GM21526 (cell line): Measurements from ENCODE around the gene MALRD1.

Source experiments
- ATAC-seq: cut with Tn5 transposase; IDR thresholded peaks from one replicate; pipeline ENCODE4 v1.9.1; 2021; ENCODE audit warnings: moderate library complexity; ENCODE audit not compliant: unreplicated experiment, low FRiP score

MALRD1 gene

DNA sequence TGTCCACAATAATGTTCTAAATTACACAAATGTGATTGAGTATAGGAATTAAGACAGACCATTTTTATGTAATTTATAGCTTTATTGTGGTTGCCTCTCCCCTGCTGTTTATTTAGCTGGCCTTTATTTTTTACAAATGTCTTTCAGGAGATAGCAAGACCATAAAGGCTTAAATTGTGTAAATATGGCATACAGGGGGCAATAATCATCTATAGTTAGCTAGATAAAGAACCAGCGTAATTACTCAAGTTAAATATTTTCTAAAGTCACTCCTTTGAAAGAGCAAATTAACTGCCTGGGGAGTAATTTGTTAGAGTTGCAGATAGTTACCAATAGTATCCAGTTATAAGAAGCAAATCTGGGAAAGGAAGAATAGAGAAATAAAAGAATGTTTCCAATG, at the start of gene MALRD1:
MALRD1 (plus strand) TSS at position 313 of the 400 bp plus-strand sequence. CDS start 138 bp downstream, outside the sequence.
- no peak for ATAC-seq

DNA sequence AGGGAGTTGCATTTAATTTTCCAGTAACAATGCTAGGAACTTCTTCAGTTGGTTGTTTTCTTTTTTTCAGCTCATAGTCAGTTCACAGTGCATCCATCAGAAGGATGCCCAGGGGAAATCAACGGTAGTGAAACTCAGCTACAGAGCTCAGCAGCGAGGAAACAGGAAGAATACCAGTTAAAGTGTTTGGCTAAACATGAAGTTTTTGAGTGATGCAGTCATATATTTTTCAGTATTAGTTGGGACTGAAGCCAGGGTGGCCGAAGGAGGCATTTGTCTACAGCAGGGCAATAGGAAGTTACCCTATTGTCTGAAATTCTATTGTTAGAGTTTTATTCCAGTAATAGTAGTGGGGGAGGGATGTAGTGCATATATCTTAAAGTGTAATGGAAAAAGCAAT, 45.3 kb upstream of the MALRD1 start:
- no peak for ATAC-seq

DNA sequence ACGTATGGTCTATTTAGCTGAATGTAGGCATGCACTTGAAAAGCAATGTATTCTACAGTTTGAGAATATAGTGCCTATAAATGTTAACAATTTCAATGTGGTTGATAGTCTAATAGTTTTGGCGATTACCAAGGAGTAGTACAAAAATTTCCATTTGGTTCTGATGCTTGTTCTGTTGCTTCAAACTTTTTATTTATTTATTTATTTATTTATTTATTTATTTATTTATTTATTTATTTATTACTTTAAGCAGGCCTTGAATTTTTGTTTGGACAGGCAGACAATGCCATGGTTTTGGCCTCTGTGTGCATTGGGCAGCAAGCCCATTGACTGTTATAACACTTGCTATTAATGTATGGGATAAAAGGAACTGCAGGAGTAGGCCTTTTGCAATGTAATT, 36.5 kb upstream of the MALRD1 start:
- no peak for ATAC-seq

- no peak for ATAC-seq
These were observed 34.6 kb upstream of the MALRD1 start for GRCh38 chr10:19014034-19014433.

DNA sequence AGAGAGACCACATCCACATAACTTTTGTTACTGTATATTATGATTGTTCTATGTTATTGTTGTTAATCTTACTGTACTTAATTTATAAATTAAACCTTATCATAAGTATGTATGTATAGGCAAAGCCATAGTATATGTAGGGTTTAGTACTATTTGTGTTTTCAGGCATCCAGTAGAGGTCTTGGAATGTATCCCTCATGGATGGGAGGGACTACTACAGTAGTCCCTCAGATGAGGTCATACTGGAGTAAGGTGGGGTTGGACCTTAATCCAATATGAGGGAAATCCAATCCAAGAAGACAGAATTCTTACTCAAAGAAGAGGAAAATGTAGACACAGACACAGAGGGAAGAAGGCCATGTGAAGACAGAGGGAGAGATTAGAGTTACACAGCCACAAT, 34.1 kb upstream of the MALRD1 start:
- no peak for ATAC-seq

DNA sequence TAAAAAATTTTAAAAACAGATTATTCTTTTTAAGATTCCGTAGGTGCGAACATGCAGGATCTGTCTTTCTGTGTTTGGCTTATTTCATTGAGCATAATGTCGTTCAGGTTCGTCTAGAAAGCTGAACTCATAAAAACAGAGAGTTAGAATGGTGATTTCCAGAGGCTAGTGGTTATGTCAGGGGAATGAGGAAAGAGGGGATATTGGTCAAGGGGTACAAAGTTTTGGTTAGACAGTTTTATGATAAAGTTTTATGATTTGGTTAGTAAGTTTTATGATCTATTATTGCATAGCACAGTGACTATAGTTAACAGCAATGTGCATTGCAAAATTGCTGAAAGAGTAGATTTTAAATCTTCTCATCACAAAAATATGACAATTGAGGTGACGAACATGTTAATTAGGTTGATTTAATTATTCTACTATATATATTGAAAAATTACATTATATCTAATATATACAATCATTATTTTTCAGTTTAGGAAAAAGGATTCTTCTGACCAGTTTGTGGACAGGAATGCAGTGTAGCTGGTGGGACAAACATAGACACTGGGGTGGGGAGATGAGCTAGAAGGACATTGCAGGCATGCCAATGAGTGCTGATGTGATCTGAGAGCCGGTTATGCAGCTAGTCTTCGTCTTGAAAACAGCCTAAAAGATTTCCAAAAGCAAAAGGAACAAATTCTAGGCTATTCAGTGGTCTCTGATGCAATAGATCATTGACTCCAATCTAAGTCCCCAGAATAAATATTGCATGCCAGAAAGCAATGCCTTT, 31.3 kb upstream of the MALRD1 start:
- no peak for ATAC-seq

DNA sequence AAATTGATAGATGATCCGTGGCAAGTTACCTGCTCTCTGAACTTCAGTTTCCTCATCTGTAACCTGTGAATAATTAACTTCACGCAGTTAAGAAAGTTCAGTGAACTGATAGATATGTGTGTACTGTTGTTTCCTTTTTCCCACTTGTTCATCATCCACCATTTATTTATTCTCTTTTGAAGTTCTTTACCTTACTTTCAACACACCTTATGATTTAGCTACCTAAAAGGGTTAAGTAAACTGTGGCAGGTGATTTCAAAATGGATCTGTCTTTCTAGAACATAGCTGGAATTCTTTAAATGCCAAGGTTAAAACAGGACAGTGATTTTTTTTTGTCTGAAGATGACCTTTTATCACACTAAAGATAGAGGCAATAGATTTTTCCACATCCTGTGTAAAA, 27.4 kb upstream of the MALRD1 start:
- no peak for ATAC-seq

DNA sequence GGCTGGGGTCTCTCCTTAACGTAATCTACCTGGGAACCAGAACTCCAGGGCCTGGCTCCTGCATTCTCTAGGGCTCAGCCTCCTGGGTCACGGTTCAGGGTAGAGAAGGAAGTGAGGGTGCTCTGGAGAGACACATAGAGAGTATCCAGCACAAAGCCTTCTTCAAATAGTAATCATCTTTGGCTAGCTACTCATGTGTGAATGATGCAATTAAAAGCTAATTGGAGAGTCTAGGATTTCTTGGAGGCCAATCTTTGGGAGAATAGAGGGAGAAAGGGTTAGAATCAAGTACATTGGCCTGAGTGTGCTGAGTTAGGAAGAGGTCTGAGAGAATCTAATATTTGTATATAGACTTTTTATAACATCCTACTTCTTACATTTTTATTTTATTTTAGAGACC, 24.0 kb upstream of the MALRD1 start:
- ATAC-seq, result no peak

DNA sequence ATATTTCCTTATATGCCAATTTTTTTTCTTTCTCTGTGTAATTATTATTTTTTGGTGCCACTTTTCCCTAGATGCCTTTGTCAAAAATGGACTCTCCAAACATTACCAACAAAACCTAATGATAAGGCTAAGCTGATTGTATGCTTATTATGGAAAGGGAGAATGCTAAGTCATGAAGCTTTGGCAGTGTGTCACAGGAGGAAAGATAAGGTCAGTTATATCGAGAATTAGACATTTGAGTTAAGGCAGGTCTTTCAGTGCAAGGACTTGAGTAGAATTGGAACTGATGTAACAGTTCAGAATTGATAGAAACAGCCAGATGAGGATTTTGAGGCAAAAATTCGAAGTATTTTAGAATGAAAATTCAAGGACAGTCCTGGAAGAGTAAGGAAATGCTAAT, 16.8 kb upstream of the MALRD1 start:
- no peak for ATAC-seq

DNA sequence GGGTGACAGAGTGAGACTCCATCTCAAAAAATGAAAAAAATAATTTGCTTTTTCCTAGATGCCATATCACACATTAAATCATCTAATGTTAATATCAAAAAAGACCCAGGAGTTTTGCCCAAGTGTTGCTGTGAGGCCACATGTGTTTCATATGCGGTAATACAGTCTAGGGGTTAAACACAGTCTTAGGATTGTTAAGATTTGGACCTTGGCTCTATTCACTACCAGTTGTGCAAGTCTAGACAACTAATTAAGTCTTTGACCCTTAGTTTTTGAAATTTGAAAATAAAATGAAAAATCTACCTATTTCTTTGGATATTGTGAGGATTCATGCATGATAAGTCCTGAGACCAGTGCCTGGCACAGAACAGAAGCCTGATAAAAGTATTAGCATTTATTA, 14.9 kb upstream of the MALRD1 start:
- ATAC-seq, result no peak

DNA sequence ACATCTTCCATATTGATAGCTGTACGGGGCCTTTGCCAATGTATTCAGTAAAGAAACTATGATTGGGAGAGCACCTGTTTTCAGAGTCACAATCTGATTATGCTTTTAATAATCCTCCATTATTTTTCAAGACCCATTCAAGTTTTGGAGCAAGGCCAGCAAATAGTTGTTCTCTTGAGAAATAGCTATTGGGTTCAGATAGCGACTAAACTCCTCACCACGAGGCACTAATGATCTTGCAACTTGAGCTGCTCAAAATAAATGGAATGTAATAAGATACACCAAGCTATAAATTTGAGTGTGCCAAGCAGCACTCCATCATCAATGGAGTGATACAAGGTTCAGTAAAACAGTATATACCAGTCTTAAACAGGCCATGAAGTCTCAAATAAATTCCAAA, 7.4 kb upstream of the MALRD1 start:
- ATAC-seq, result no peak

DNA sequence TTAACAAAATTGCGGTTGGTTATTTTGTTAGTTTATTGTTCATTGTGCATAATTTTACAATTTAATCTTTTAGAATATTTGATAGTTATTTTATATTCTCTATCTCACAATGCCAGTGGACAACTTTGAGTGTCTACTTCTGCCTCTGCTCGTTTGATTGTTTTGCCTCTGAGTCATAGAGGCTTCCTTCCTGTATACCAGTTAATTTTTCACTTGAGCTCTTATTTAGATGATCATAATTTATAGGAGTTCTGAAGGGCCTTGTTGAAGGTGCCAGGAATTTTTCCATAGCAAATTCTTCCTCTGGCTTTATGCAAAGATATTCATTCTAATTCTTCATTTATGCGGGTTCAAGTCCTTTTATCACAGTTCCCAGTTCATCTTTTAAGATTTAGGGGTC, 5.2 kb upstream of the MALRD1 start:
- no peak for ATAC-seq

- ATAC-seq, result no peak
These were observed 1.9 kb upstream of the MALRD1 start for GRCh38 chr10:19046679-19047078.

GRCh38 chr10:19048891-19049290, 290 bp downstream of the MALRD1 start:
- no peak for ATAC-seq

DNA sequence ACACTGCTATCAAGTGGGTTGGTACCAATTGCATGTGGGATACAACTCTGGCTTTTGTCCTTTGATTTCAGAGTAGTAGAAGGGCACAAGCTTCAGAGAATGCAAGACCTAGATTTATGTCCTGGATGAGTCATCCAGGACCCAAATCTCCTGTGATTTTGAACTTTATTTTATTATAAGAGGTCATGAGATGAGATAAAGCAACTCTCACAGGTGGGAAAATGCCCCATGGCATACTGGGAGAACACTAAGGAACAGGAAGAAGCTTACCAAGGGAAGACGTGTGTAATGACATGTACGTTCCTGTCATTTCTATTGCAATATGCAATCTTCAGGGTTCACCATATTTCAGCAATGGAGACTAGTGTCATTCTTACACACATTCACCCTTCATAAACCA, 966 bp downstream of the MALRD1 start:
- ATAC-seq, result no peak

DNA sequence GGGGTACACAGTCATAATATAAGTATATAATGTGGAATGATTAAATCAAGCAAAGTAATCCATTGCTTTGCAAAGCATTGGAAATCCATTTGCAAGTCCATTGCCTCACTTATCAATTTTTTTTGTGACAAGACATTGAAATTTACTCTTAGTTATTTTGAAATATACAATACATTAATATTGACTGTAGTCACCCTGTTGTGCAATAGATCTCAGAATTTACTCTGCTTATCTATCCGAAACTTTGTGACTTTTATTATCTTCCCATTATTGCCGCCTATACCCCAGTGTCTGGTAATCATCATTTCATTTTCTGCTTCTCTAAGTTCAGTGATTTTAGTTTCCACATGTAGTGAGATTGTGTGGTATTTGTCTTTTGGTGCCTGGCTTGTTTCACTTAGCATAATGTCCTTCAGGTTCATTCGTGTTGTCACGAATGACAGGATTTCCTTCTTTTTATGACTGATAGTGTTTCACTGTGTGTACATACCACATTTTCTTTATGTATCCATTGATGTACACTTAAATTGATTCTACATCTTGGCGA, 5.8 kb downstream of the MALRD1 start:
- no peak for ATAC-seq

DNA sequence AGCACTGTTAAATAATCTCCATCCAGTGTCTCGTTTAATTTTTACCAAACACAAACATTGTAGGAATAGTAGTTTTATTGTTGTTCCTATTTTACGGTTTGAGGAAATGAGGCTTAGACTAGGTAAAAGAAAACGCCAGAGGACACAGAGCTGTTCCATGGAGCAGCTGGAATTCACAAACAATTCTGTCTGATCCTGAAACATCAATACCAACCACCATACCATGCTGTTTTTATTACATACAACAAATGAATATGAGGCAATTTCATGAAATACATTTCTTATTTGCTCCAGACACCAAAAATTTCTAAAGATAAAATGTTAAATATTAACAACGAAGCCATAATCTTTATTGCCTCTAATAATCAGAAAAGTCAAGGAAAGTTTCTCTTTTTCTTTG, 9.4 kb downstream of the MALRD1 start:
- no peak for ATAC-seq

DNA sequence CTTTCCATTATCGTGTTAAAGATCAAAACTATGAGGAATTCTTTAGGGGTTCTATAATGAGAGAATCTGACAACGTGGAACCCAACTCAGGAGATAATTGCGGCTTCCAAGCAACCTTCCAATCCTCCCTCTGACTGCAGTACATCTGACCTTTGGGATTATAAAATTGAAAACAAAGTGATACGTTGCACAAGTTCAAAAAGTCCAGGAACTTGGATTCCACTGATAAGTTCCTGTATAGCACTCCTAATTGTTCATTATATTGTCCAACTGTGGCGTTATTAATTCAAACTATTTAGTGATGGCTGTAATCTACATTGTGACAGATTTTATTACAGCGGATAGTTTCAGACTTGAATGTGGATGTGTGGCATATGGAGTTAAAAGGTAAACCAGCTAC, 15.4 kb downstream of the MALRD1 start:
- no peak for ATAC-seq

GRCh38 chr10:19071946-19072345, 23.3 kb downstream of the MALRD1 start:
- no peak for ATAC-seq

GRCh38 chr10:19077276-19077675, 28.7 kb downstream of the MALRD1 start:
- ATAC-seq, result no peak

DNA sequence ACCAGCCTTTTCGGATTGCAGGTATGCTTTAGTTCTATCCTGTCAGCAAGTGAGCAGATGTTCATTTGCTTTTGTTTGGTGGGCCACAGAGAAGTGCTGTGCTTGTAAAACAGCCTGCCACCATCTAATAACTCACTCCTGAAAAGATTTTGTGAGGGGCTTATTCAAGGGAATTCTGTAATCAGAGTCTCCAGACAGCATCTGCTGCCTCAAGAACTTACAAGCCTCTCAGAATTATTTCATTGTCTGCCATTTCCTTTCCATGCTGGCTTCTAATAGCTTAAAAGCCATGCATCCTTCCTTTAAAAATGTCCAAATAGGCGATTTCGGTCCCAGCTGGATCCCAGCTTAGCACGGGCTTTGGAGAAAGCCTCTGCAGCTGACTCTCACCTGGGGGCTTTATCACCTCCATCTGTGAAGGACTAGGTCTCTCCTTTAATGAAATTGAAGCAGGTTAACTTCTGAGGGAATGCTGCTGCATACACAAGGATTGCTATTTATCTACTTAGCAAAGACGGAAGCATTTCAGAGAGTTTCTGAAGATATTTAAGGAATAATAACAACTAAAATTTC, 48.0 kb downstream of the MALRD1 start:
- no peak for ATAC-seq

- ATAC-seq, result no peak
These were observed 48.5 kb downstream of the MALRD1 start for GRCh38 chr10:19097151-19097550.
